Osteoblast (primary cell): ENCODE results near the gene SPDYE4. TPM values are rescaled to one million over a fixed set of nuclear protein-coding genes. Genes with fewer than 3 reads are reported as not detected.

Experiments
- DNase-seq: peaks from one replicate; pipeline ENCODE4 v3.0.0; 2011; ENCODE audit warnings: low spot score, mixed read lengths; ENCODE audit not compliant: insufficient read length; ENCODE audit errors: missing footprints
- H2AFZ ChIP-seq: 2 replicates; pipeline ENCODE4 v1.6.0; 2011; ENCODE audit warnings: mild to moderate bottlenecking, low read length
- H3K27ac ChIP-seq: 2 replicates; pipeline ENCODE4 v1.5.1; 2011; ENCODE audit warnings: mild to moderate bottlenecking, low read depth, low read length, moderate library complexity
- H3K27me3 ChIP-seq: 2 replicates; pipeline ENCODE4 v1.6.0; 2012; ENCODE audit warnings: mild to moderate bottlenecking, control low read depth, inconsistent platforms, low read length, moderate library complexity; ENCODE audit not compliant: insufficient read depth
- H3K36me3 ChIP-seq: 2 replicates; pipeline ENCODE4 v1.5.1; 2011; ENCODE audit warnings: mild to moderate bottlenecking, low read length, control low read depth, moderate library complexity; ENCODE audit not compliant: insufficient read depth
- H3K4me1 ChIP-seq: 2 replicates; pipeline ENCODE4 v1.5.1; 2011; ENCODE audit warnings: mild to moderate bottlenecking, low read length, control low read depth, moderate library complexity; ENCODE audit not compliant: insufficient read depth
- H3K4me2 ChIP-seq: 2 replicates; pipeline ENCODE4 v1.6.0; 2011; ENCODE audit warnings: mild to moderate bottlenecking, low read length; ENCODE audit not compliant: insufficient read depth
- H3K4me3 ChIP-seq: fragments of 200-600 bp; sonication (generic); 3 replicates; pipeline ENCODE4 v1.5.1; 2012; ENCODE audit warnings: mild to moderate bottlenecking, low read length, inconsistent platforms; ENCODE audit not compliant: insufficient read depth
- H3K79me2 ChIP-seq: 2 replicates; pipeline ENCODE4 v1.6.0; 2012; ENCODE audit warnings: mild to moderate bottlenecking, low read length, control low read depth, inconsistent platforms; ENCODE audit not compliant: insufficient read depth
- H3K9me3 ChIP-seq: 2 replicates; pipeline ENCODE4 v1.5.1; 2011; ENCODE audit warnings: low read depth, low read length, control low read depth
- H4K20me1 ChIP-seq: 2 replicates; pipeline ENCODE4 v1.6.0; 2012; ENCODE audit warnings: mild to moderate bottlenecking, low read length, control low read depth; ENCODE audit not compliant: insufficient read depth
- total RNA-seq: library from RNA; depleted of rRNA; stranded (reverse); fragments of >200 nt; gene quantifications from 2 replicates; pipeline ENCODE4 v1.2.3, GENCODE V29; 2012
- TF ChIP-seq, protein P1 (sequence below): IDR thresholded peaks from 2 replicates; pipeline ENCODE4 v1.5.1; 2011; ENCODE audit warnings: mild to moderate bottlenecking, low read depth, low read length, moderate library complexity; ENCODE audit errors: extremely low read depth

Gene SPDYE4
- total RNA-seq, 1 donor, result not detected

DNA sequence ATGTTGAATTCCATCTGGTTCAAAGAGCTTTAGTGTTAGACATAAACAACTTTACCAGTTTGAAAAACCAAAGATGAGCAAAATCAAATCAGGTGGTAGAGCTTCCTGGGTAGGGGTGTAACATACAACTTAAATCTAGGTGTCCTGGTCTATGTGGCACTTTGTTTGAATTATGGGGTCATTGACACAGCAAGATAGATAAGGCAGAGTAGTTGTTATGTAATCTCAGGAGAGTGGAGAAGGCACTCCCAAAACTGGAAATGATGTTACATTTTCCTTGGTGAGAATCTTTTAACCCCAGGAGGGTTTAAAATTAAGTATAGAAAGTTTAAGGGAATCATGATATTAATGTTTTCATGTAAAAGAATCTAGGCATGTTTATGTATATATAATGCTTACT is 45.6 kb downstream of the SPDYE4 start:
- no peaks in the 10 kb centered on the region for H3K36me3 ChIP-seq
- no peak overlapping the region for H3K4me2 ChIP-seq
- H3K9me3 ChIP-seq, result no peaks in the 10 kb centered on the region
- no peaks in the 10 kb centered on the region for H3K4me1 ChIP-seq
- peaks cover 3% of the 10 kb centered on the region for H3K27me3 ChIP-seq
- TF ChIP-seq, protein P1, sequence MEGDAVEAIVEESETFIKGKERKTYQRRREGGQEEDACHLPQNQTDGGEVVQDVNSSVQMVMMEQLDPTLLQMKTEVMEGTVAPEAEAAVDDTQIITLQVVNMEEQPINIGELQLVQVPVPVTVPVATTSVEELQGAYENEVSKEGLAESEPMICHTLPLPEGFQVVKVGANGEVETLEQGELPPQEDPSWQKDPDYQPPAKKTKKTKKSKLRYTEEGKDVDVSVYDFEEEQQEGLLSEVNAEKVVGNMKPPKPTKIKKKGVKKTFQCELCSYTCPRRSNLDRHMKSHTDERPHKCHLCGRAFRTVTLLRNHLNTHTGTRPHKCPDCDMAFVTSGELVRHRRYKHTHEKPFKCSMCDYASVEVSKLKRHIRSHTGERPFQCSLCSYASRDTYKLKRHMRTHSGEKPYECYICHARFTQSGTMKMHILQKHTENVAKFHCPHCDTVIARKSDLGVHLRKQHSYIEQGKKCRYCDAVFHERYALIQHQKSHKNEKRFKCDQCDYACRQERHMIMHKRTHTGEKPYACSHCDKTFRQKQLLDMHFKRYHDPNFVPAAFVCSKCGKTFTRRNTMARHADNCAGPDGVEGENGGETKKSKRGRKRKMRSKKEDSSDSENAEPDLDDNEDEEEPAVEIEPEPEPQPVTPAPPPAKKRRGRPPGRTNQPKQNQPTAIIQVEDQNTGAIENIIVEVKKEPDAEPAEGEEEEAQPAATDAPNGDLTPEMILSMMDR, result no peak
- H2AFZ ChIP-seq, result no peak overlapping the region
- no peaks in the 10 kb centered on the region for H3K79me2 ChIP-seq
- H3K27ac ChIP-seq, result no peak overlapping the region
- no peak for DNase-seq
- H3K4me3 ChIP-seq, result no peak overlapping the region
- no peaks in the 10 kb centered on the region for H4K20me1 ChIP-seq

DNA sequence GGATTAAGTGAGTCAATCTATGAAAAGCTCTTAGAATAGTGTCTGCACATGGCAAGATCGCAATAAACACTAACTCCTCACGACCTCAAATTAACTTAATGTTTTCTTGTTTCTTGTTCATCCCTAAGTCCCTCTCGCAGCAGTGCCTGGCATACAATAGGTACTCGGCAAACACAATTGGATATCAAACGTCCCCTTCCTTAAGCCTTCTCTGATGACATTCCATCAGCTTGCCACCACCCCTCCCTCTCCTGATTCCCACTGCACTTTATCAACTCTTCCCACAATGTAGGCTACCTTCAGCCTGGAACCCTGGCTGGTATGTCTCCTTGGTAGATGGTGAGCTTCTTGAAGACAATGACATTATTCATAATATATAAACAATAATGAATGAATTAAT is 47.1 kb downstream of the SPDYE4 start:
- Histone ChIP-seq H2AFZ (no peak overlapping the region), H3K27ac (no peak overlapping the region), H3K4me3 (no peak overlapping the region), H3K9me3 (no peaks in the 10 kb centered on the region), H3K4me2 (no peak overlapping the region), H3K36me3 (no peaks in the 10 kb centered on the region), H4K20me1 (no peaks in the 10 kb centered on the region), H3K27me3 (peaks cover 7% of the 10 kb centered on the region), H3K4me1 (no peaks in the 10 kb centered on the region), H3K79me2 (no peaks in the 10 kb centered on the region)
- TF ChIP-seq, protein P1, result no peak
- DNase-seq, result no peak

DNA sequence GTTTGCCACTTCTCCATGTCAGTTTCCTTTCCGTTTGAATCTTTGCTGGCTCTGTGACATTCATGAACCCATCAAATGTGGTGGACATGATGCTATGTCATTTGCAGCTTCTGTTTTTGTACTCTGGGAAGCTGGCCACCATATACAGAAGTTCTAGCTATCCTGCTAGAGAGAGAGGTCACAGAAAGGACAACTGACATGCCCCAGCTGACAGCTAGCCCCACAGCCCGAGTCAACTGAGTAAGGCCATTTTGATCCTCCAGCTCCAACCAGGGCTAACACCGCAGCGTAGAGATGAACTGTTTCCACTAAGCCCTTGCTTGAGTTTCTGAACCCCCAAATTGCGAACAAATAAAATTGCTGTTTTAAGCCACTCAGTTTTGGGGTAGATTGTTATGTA is 47.5 kb downstream of the SPDYE4 start:
- TF ChIP-seq, protein P1, result no peak
- DNase-seq, result no peak
- H4K20me1 ChIP-seq, result no peaks in the 10 kb centered on the region
- H3K36me3 ChIP-seq, result no peaks in the 10 kb centered on the region
- H3K9me3 ChIP-seq, result no peaks in the 10 kb centered on the region
- no peaks in the 10 kb centered on the region for H3K4me1 ChIP-seq
- H2AFZ ChIP-seq, result no peak overlapping the region
- no peak overlapping the region for H3K27ac ChIP-seq
- H3K79me2 ChIP-seq, result no peaks in the 10 kb centered on the region
- peaks cover 7% of the 10 kb centered on the region for H3K27me3 ChIP-seq
- no peak overlapping the region for H3K4me3 ChIP-seq
- no peak overlapping the region for H3K4me2 ChIP-seq

GRCh38 chr17:8709006-8709405 is 49.3 kb downstream of the SPDYE4 start:
- DNase-seq, result peak; percentile 65
- Histone ChIP-seq H4K20me1 (no peaks in the 10 kb centered on the region), H3K4me3 (no peak overlapping the region), H3K27me3 (peaks cover 7% of the 10 kb centered on the region), H3K4me1 (no peaks in the 10 kb centered on the region), H3K36me3 (no peaks in the 10 kb centered on the region), H3K9me3 (no peaks in the 10 kb centered on the region), H3K79me2 (no peaks in the 10 kb centered on the region), H3K4me2 (no peak overlapping the region), H2AFZ (no peak overlapping the region), H3K27ac (no peak overlapping the region)
- TF ChIP-seq, protein P1, result no peak
